ENCODE results near the gene SLC35D2. TPM values are rescaled to one million over a fixed set of nuclear protein-coding genes. Genes with fewer than 3 reads are reported as not detected.

SLC35D2 gene
- total and polyA plus RNA-seq, 10 donors, result 9.8 to 20.9 (median 13.5) TPM

GRCh38 chr9:96340707-96341106 lies 42.8 kb downstream of the SLC35D2 start:
- intact Hi-C loops (cut with DNase I; ENCODE audit: low total_unique reads), result no loop called here
- WGBS, 5 donors, result 77 to 97% (median 91%) methylated on average over 3 of the region's 3 CpGs

GRCh38 chr9:96338299-96338698 lies 45.2 kb downstream of the SLC35D2 start:
- TF ChIP-seq POLR2A (IDR thresholded peaks at IDR 0.05), result no peak
- TF ChIP-seq CTCF (IDR thresholded peaks at IDR 0.05 in 8 of 11, conservative IDR thresholded peaks at IDR 0.05 in 3 of 11), result no peak
- no peak for TF ChIP-seq POLR2AphosphoS5 (IDR thresholded peaks at IDR 0.05)
- Histone ChIP-seq H3K4me3 (no peak overlapping the region), H3K9me3 (no peaks in the 10 kb centered on the region), H3K27me3 (replicated peaks in 1 of 7) (no peaks in the 10 kb centered on the region), H3K27ac (no peak overlapping the region), H3K4me1 (no peaks in the 10 kb centered on the region), H3K36me3 (peaks cover 0 to 29% (median 0%) of the 10 kb centered on the region in 6 donors)
- intact Hi-C loops (cut with DNase I; ENCODE audit: low total_unique reads), result no loop called here
- WGBS, 5 donors, result 91 to 96% (median 95%) methylated on average over 3 of the region's 3 CpGs
- peak; percentile 2 for DNase-seq

More at GRCh38 chr9:96340707-96341106, 42.8 kb downstream of the SLC35D2 start:
- Histone ChIP-seq H3K4me1 (peaks cover 0 to 5% (median 0%) of the 10 kb centered on the region in 6 donors), H3K4me3 (no peak overlapping the region), H3K9me3 (no peaks in the 10 kb centered on the region), H3K27ac (no peak overlapping the region), H3K36me3 (peaks cover 0 to 8% (median 0%) of the 10 kb centered on the region in 6 donors), H3K27me3 (replicated peaks in 1 of 7) (no peaks in the 10 kb centered on the region)
- TF ChIP-seq POLR2AphosphoS5 (IDR thresholded peaks at IDR 0.05) (no peak), CTCF (IDR thresholded peaks at IDR 0.05 in 8 of 11, conservative IDR thresholded peaks at IDR 0.05 in 3 of 11) (no peak), POLR2A (IDR thresholded peaks at IDR 0.05) (no peak)
- DNase-seq, result no peak

- Histone ChIP-seq H3K27ac (no peak overlapping the region), H3K27me3 (replicated peaks in 1 of 7) (no peaks in the 10 kb centered on the region), H3K9me3 (no peaks in the 10 kb centered on the region), H3K4me3 (no peak overlapping the region), H3K36me3 (peaks cover 0 to 32% (median 0%) of the 10 kb centered on the region in 6 donors), H3K4me1 (no peaks in the 10 kb centered on the region)
- intact Hi-C loops (cut with DNase I; ENCODE audit: low total_unique reads), result no loop called here
- no peak for DNase-seq
- 50 to 74% (median 62%) methylated on average over 1 of the region's 1 CpG for WGBS, 5 donors
- TF ChIP-seq POLR2AphosphoS5 (IDR thresholded peaks at IDR 0.05), result no peak
- no peak for TF ChIP-seq POLR2A (IDR thresholded peaks at IDR 0.05)
- no peak for TF ChIP-seq CTCF (IDR thresholded peaks at IDR 0.05 in 8 of 11, conservative IDR thresholded peaks at IDR 0.05 in 3 of 11)
Observed at GRCh38 chr9:96333958-96334357, 49.6 kb downstream of the SLC35D2 start.

- intact Hi-C loops (cut with DNase I; ENCODE audit: low total_unique reads), result no loop called here
- H3K4me1 ChIP-seq, result peaks cover 0 to 2% (median 0%) of the 10 kb centered on the region in 6 donors
- no peaks in the 10 kb centered on the region for H3K9me3 ChIP-seq
- WGBS, 5 donors, result 73 to 91% (median 85%) methylated on average over 9 of the region's 9 CpGs
- H3K4me3 ChIP-seq, result no peak overlapping the region
- peaks cover 0 to 32% (median 0%) of the 10 kb centered on the region in 6 donors for H3K36me3 ChIP-seq
- TF ChIP-seq POLR2AphosphoS5 (IDR thresholded peaks at IDR 0.05) (no peak), POLR2A (IDR thresholded peaks at IDR 0.05) (no peak), CTCF (IDR thresholded peaks at IDR 0.05 in 8 of 11, conservative IDR thresholded peaks at IDR 0.05 in 3 of 11) (no peak)
- no peaks in the 10 kb centered on the region for H3K27me3 ChIP-seq (replicated peaks in 1 of 7)
- no peak for DNase-seq
- no peak overlapping the region for H3K27ac ChIP-seq
Observed at GRCh38 chr9:96331236-96331947, 52.1 kb downstream of the SLC35D2 start.

Data from spleen (tissue), 11 donors.